ENCODE results near the gene TXLNG.

The TXLNG gene

DNA sequence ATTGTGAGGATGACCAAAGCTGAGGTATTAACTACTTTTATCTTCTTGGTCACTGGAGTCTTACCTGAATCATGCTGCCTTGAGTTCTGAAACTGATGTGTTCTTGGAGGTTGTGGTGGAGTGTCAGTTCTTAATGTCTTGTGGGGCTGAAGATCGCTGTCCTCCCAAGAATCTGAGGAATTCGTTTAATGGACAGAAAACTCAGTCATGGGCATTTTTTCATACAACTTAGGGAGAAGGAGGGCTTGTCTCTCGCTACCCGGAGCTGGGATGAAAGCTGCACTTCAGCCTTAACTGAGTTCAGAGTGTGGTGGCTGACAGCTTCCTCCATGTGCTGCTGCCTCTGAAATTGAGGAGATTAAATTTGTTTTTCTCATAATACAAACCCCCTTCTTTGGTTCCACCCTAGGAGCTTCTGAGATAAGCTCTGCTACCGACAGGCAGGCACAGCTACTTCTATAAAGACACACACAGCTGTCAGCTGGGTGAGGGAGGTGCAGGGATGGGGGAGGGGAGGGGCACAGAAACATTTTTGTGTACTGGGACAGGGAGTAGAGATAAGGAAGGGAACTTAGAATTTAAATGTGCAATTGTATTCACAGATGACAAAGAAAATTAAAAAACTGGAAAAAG is 53.1 kb downstream of the TXLNG start:
- DNase-seq = no peak

DNA sequence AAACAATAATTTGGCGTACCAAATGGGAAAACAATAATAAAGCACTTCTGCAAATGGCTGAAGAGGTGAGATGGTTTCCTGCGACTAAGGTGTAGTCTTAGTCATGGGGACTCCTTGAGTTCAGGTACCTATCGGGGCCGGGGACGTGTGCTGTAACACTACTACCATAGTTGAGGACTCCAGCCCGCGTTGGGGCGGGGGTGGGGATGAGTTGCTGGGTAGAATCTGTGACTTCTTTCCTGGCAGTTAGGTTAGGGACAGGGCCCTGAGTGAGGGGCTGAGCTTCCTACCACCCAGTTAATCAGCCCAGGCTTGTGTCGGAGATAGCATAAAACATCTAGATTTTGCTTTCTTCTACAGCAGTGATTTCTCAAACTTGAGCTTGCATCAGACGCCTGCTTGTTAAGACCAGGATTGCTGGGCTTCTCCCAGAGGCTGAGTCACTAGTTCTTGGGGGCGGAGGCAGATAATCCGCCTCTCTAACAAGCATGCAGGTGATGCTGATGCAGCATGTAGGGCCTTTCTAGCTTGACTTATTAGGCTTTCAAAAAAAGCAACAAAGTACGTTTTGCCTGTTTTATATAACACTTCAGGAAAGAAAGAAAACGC is 53.7 kb downstream of the TXLNG start:
- DNase-seq = no peak

DNA sequence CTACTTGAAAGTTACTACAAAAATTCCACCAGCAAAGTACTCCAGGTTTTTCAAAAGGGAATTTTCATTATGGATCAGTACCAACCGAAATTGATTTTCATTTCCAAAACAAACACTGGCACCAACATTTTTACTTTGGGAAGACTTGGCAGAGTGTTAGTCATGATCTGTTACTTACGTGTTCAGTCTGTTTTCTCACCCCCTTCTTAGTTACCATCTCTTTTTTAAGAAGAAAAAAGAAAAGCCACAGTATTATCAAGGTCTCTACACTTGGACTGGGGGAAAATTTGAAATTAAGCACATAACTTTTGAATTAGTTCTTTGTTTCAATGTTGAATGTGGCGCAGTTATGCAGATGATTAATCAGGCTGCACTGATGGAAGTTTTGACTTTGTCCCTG is 56.4 kb downstream of the TXLNG start:
- DNase-seq = no peak

DNA sequence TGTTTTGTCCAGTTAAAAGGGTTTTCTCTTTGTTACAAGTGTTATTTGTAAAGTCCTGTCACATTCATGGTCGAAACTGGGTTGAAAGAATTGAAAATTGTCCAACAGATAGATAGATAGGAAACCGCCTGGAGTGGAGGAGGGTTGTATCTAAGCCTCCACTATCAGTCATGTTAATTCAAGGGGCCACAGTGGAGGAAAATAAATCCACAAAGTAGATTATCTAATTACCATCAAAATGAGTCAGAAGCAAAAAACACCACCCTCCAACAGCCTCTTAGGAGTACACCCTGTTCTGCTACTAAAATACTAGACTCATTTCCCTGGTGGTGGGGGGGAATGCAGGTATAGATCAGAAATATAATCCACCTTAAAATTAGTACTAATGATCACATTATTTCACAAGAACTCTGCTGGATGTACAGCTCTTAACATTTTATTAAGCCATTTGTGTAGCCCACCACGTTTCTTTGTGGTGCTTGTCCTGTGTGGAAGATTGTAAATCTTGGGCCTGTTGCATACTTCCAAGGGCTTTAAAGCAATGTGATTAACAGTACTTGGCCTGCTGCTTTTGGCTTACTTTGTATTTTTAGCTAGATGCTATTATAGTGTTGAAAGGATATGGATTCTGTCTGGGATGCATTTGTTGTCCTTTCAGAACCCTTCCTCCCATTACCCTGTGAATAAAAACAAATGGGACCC is 57.1 kb downstream of the TXLNG start:
- no peak for DNase-seq

DNA sequence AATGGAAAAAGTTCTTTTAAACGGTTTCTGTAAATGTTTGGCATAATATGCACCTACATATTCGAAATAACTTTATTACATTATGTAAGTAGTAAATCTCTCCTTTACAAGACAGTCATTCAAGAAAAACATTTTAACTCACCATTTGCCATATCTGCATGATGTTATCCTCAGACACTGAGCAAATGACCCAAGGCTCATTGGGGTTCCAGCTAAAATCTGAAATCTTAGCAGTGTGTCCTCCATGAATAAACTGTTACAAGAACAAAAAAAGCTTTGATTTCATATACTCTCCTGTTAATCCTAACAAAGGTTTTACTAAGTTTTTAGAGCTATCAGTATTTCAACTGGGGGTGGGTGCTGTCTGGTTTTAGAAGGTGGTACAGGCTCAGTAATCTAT is 59.4 kb downstream of the TXLNG start:
- no peak for DNase-seq

DNA sequence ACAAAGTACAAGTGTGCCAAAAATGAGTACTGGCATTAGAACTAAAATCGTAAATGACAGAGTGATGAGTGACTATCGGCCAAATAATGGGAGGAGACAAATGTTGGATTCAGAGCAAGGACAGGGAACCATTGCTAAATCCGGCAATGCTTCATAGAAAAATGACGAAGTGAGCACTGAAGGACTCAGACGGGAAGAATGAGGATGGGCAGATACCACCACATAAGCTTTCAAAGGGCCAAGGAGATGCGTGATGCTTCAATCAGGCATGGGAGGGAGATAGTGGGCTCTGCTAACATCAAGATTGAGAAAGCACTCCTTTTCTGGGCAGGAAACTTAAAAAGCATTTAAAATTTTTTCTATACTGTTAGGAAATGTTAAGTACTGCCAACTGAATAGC is 62.3 kb downstream of the TXLNG start:
- DNase-seq = no peak

DNA sequence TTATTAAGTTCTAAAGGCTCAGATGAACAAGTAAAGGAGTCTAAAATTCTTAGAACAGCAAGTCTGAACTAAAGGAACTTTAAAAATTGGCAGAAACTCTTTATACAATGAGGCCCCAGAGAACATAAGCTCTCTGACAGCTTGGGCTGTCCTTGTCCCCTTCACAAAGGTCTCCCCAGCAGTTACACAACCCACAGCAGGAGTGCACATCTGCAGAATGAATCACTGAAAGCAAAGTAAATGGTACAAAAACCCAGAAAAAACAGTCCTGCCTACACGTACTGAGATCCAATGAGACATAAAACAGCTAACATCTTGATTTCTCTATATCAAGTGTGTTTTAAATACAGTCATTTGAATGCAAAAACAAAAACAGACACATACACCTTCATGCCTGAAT is 65.2 kb downstream of the TXLNG start:
- DNase-seq = no peak

DNA sequence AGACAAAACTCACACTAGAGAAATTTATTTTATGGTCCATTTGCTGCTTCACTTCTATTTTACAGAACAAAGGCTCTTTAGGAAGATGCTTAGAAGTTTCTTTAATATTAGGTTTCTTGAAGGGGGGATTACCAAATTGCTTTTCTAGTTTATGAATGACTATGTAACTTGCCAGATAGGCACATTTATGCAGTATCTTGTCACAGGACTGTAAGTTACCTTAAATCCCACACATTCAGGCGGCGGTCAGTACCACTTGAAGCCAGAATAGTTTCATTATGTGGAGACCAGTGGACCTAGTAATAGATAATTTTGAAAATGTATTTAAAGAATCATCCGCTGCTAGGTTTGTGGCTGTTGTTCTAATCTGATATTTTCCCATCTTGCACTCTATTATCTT is 65.6 kb downstream of the TXLNG start:
- DNase-seq = no peak

DNA sequence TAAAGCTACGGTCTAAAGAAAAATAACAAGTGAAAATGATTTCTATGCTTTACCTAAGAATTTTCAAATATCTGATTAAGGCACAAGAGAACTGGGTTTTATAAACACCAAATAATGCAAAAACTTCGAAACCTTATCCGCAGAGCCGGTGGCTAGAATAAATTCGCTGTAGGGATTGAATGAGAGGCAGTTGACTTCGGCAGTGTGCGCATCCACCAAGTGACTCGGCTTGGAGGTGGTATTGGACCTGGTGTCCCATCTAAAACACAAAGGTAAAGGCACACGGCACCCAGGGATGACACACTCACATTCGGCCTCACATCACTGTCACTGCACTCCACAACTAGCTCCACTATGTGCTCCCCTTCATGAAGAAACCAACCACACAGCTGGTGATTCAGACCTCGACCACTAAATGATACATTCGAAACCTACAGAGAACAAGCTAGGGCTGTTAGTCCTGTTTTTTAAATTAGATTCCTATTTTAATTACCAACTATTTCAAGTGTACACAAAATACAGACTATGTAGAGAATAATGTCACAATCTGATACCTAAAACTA is 66.4 kb downstream of the TXLNG start:
- DNase-seq = no peak

DNA sequence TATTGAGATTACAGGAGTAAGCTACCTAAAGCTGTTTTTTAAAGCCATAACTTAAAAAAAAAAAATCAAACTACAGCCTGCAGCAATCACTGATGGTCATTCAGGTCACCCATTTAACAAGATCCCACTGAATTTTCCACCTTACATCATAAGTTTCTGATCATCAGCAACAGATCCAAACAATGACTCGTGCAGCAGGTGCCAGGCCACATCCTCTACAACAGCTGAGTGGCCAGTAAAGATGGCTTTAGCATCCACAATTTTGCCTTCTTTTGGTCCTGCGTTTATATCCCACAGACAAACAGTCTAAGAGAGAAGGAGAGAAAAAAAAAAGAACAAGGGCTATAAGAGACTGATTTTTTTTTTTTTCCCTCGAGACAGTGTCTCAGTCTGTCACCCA is 67.3 kb downstream of the TXLNG start:
- DNase-seq = no peak

DNA sequence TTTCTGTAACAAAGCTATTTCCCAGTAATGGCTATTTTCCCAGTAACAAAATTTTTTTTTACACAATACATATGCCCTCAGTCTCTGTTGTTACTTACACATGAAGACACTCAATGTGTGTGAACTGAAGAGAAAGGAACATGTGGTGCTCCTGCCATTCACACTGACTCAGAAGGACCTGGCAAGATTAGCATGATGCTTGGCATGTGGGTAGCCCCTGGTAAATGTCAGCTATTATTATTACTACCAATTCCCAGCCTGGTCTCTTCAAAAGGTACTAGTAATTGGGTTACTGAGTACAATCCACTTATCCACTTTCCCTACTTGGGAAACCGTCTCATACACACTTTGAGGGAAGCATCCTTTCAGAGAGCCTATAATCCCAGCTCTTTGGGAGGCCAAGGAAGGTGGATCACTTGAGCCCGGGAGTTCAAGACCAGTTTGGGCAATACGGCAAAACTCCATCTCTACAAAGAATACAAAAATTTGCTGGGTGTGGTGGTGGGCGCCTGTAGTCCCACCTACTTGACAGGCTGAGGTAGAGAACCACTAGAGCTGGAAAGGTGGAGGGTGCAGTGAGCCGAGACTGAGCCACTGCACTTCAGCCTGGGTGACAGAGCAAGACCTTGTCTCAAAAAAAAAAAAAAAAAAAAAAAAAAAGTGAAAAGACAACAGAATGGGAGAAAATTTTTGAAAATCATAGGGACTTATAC is 69.3 kb downstream of the TXLNG start:
- no peak for DNase-seq

DNA sequence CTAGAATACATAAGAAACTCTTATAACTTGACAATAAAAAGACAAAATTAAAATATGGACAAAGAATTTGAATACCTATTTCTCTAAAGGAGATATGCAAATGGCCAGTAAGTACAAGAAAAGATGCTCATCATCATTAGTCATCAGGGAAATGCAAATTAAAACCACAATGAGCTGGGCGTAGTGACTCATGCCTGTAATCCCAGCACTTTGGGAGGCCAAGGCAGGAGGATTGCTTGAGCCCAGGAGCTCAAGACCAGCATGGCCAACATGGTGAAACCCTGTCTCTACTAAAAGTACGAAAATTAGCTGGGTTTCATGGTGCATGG is 69.8 kb downstream of the TXLNG start:
- peak in 1 of 2 experiments; percentile 5 for DNase-seq

DNA sequence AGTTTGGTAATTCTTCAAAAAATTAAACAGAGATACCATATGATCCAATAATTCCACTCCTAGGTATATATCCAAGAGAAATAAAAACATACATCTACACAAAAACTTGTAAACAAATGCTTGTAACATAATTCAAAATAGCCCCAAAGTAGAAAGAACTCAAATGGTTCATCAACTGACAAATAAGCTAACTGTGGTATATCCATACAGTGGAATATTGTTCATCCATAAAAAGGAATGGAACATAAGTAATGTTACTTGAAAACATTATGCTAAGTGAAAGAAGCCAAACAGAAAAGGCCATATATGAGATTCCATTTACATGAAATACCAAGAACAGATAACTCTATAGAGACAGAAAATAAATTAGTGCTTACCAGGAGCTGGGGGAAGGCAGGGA is 70.5 kb downstream of the TXLNG start:
- DNase-seq = no peak

DNA sequence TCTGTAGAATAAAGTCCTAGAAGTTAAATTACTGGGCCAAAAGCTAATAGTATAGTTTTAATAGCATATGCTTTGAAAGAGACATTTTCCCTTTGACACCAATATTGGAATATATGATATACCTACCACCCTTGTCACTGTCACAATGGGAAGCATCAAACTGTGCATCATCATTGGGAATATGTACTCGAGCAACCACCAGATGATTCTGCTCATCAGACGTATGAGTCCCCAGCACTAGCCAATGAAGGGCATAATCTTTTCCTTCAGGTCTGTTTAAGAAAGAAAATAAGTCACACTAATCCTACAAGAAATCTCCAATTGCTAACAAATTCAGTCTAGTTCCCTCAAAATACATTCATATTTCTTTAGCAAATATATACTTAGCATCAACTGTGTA is 76.6 kb downstream of the TXLNG start:
- no peak for DNase-seq

DNA sequence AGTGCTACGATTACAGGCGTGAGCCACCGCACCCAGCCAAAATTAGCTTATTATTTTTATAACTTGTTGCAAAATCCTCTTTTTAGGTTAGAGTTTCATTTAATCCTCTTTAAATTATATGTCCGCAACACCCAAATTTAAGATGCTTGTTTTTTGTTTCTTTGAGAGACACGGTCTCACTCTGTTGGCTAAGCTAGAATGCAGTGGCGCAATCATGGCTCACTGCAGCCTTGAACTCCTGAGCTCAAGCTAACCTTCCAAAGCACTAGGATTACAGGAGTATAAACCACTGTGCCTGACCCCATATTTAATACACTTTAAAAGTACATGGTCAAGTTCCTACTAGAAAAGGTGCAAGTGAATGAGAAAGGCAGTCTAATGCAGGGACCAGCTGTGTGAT is 81.7 kb downstream of the TXLNG start:
- DNase-seq = no peak

DNA sequence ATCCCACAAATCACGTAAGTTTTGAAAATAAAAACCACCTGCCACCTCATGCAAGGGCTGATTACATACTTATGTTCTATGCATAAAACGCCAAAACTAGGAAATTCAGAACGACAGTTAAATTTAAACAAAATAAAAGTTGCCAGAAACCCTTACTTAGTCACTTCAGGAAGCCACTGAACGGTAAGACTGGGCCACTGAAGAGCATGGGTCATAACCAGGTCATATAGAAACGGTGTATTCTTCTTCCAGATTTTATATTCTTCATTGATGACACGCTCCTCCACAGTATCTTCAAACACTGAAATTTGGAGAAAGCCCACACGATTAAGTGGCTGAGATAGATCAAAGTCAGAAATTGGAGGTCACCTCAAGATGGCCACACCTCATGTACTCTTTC is 82.7 kb downstream of the TXLNG start:
- no peak for DNase-seq

DNA sequence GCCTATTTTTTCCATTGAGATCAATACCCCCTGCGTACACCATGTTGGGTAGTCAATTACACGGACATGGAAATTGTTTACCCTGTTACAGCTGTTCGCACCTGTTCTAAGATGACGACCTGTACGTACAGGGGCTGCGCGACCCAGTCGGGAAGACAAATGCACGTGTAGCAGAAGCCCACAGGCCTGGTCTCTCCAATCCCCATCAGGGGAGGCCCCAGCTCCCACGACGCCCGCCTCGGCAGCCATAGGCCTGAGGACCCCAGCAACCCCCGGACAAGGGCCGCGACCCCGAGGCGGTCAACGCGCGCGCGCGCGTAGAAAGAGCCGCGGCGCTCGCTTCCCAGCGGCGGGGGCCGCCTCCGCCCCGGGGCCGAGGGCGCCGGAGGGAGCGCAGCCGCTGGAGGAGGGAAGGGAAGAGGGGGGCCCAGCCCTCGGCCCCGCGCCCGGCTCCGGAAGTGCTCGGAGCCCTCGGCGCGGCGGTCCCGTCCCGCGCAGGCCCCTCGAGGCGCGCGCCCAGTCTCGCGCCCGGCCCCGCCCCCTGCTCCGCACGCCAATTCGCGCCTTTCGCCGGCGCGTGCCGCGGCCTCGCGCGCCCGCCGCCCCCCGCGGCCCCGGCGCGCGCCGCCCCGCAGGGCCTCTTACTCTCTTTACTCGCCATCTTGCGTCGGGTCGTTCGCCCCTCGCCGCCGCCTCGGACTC is 83.3 kb downstream of the TXLNG start:
- peak in 1 of 2 experiments; percentile 5 for DNase-seq

DNA sequence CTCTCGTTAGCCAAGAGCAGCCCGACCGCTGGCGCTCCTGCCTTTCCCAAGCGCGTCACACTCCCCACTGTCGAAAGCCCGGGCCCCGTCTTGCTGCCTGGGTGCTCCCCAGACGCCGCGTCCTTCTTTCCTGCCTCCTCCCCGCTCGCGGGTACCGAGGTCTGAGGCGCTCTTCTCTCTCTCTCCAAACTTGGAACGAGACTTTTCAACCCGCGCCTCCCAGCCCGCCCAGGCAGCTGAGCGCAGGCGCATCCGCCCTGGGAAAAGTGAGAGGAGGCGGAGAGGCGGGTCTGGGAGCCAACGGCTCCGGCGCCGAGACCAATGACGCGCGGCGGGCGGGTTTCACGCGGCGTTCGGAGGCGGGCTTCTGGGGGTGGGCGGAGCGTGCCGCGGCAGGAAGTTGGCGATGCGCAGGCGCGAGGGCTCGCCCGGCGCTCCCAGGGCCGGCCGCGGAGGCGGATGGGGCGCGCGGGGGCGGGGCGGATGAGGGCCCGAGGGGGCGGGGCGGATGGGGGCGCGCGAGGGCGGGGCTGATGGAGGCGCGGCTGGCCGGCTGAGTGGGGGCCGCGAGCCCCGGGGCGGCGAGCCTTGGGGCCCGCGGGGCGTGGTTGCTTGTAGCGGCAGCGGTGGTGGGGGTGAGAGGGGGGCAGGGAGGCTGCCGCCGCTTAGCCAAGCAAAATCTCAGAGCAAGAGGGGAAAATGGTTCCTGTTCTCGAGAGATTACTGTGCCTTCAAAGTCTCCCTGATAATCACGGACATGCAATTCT is 84.0 kb downstream of the TXLNG start, which contains the start of gene RBBP7:
Gene RBBP7 (minus strand): TSS at position 268 of the 767 bp plus-strand sequence. CDS start 309 bp downstream, outside the sequence.
- peak; percentile 63 to 84 for DNase-seq

DNA sequence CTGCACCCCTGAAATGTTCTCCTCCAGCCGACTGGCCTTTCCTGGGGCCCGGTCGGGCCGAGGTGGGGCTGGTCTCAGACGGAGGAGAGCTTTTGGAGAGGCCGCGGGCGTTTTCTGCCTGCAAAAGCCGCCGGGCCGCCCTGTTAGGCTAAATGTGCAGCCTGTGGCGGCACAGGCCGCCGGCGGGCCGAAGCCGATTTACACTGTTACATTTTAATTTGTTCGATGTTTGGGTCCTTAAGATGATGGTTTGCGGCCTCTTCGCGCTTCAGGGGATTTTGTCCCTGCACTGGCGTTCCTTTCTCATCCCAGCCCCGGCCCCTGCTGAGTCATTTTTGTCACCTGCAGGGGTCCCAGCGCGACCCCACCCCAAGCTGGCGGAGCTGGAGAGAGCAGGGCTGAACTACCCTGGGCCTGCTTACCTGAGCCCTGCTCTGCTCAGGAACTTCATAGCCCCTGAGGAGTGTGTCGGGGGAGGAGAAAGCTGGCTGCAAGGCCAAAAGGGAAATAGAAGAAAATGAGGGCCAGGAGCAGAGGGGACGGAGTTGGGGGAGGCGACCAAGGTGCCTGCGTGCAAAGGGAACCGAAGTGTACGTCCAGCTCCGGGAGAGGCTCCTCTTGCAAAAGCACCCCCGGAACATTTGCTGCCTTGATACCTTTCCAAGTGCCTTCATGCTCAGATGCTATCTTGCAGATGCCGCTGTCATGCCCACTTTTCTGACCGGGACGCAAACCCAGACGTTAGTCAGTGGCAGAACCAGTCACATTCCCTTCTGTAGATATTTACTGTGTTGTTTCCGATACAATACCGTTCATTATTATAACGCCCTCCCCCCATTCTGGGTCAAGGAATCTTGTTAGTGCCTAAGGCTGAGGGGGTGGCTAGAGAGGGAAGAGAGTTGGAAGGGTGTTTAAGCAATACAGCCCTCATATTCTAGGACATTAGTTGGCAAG is 84.9 kb downstream of the TXLNG start:
- DNase-seq = peak; percentile 30 to 46

DNA sequence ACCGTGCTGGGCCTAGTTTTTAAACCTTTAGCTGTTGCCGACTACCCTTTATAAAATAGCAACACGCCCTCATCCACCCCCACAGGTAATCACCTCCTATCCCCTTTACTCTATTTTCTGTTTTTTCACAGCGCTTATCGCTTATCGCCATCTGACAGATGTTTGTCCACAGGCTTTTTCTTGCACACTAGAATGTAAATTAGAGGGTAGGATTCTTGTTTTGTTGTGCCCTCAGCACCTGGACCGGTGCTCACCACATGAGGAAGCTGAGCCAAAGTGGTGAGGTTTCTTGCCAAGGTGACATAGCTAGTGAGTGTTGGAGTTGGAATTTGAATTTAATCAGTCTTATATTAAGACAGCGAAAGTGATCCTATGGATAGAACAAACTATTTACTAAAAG is 86.8 kb downstream of the TXLNG start:
- DNase-seq = no peak
